Lung (tissue), 12 donors: ENCODE data around the gene PRDM16. TPM values are rescaled to one million over a fixed set of nuclear protein-coding genes. Genes with fewer than 3 reads are reported as not detected.
A peak's percentile ranks its signal among the peaks of the same experiment; 100 is the strongest.

Experiments used
- ATAC-seq: fragments of 200-7000 bp; cut with Tn5 transposase; one replicate; pipeline ENCODE4 v1.9.1; 2020; ENCODE audit warnings: moderate number of reproducible peaks; ENCODE audit not compliant: insufficient read depth, low FRiP score
- DNase-seq, 3 donors: peaks; one replicate each; pipeline ENCODE4 v3.0.0-alpha.2; 2013 to 2017
- H3K27ac ChIP-seq, 2 donors: one replicate each; pipeline ENCODE4 v1.5.1; 2013; ENCODE audit warnings: mild to moderate bottlenecking in 2 of 2, moderate library complexity in 2 of 2, control low read depth in 1 of 2, inconsistent platforms in 1 of 2, low read depth in 1 of 2, low read length in 1 of 2
- H3K27me3 ChIP-seq, 3 donors: one replicate each; pipeline ENCODE4 v1.5.1; 2013; ENCODE audit warnings: low read length in 2 of 3; ENCODE audit not compliant: control insufficient read depth in 3 of 3, insufficient read depth in 3 of 3
- H3K36me3 ChIP-seq, 4 donors: one replicate each; pipeline ENCODE4 v1.5.1; 2013; ENCODE audit warnings: low read length in 4 of 4, mild to moderate bottlenecking in 1 of 4, moderate library complexity in 1 of 4; ENCODE audit not compliant: control insufficient read depth in 4 of 4, insufficient read depth in 4 of 4
- H3K4me1 ChIP-seq, 5 donors: one replicate each; pipeline ENCODE4 v1.5.1; 2013; ENCODE audit warnings: low read length in 5 of 5, mild to moderate bottlenecking in 2 of 5, moderate library complexity in 1 of 5; ENCODE audit not compliant: control insufficient read depth in 5 of 5, insufficient read depth in 5 of 5
- H3K4me3 ChIP-seq: one replicate; pipeline ENCODE4 v1.5.1; 2013; ENCODE audit warnings: mild to moderate bottlenecking, control low read depth, moderate library complexity
- H3K9ac ChIP-seq, 2 donors: one replicate each; pipeline ENCODE4 v1.5.1; 2013; ENCODE audit warnings: low read length in 2 of 2, control low read depth in 1 of 2; ENCODE audit not compliant: insufficient read depth in 1 of 2
- H3K9me3 ChIP-seq, 4 donors: one replicate each; pipeline ENCODE4 v1.5.1; 2013; ENCODE audit warnings: low read length in 3 of 4, mild to moderate bottlenecking in 1 of 4, moderate library complexity in 1 of 4; ENCODE audit not compliant: control insufficient read depth in 4 of 4, insufficient read depth in 3 of 4
- WGBS, 2 donors: extraction: QIAGEN DNeasy Blood & Tissue Kit; methylation state at CpG; one replicate each; pipeline ENCODE4 v1.1.7; 2013; 5-methylcytosine and 5-hydroxymethylcytosine counted together
- polyA plus RNA-seq, 2 donors: library from polyadenylated mRNA; stranded (reverse); fragments of 200-250 nt; gene quantifications; one replicate each; pipeline ENCODE4 v1.2.1, GENCODE V29; 2013
- total RNA-seq, 2 donors: library from RNA; depleted of rRNA in 1 of 2; stranded (reverse); fragments of >200 nt in 1 of 2; gene quantifications; one replicate each; pipeline ENCODE4 v1.2.1, GENCODE V29; 2014 to 2021
- TF ChIP-seq, protein P1 (sequence below): IDR thresholded peaks from 2 replicates; pipeline ENCODE4 v1.5.1; 2012; ENCODE audit warnings: mild to moderate bottlenecking; ENCODE audit errors: control extremely low read depth, extremely low read depth
- donor health status: control.
- donor health status: control.
- donor health status: Bipolar disorder and iron deficiency.
- donor health status: healthy.
- donor health status: DM: yes; HTN: yes; CAD: no.

The PRDM16 gene
- total and polyA plus RNA-seq, 4 donors = 2.4 to 36.5 (median 13.1) TPM

DNA sequence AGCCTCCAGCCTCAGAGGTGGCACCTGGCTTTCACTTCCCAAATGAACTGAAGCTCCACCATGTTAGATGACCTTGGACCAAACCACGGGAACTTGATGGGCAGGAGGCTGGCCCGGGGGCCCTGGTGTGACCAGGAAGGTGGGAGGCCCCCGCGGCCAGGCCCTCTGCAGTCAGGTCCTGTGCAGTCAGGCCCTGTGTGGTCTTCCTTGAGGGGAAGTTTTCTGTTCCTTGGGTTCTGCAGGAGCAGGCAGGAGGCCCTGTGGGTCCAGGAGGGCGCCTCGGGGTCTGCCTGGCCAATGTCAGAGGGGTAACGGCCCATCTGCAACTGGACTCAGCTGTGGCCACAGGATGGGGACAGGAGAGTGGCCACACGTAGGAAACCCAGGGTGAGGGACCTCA is 13.0 kb downstream of the PRDM16 start:
- 86 to 88% methylated on average over 8 of the region's 8 CpGs for WGBS, 2 donors
- DNase-seq (no peak), ATAC-seq (no peak)
- no peak overlapping the region for H3K27ac ChIP-seq
- no peak overlapping the region for H3K4me3 ChIP-seq
- no peaks in the 10 kb centered on the region for H3K9me3 ChIP-seq
- no peaks in the 10 kb centered on the region for H3K36me3 ChIP-seq
- no peak overlapping the region for H3K9ac ChIP-seq
- TF ChIP-seq, protein P1, sequence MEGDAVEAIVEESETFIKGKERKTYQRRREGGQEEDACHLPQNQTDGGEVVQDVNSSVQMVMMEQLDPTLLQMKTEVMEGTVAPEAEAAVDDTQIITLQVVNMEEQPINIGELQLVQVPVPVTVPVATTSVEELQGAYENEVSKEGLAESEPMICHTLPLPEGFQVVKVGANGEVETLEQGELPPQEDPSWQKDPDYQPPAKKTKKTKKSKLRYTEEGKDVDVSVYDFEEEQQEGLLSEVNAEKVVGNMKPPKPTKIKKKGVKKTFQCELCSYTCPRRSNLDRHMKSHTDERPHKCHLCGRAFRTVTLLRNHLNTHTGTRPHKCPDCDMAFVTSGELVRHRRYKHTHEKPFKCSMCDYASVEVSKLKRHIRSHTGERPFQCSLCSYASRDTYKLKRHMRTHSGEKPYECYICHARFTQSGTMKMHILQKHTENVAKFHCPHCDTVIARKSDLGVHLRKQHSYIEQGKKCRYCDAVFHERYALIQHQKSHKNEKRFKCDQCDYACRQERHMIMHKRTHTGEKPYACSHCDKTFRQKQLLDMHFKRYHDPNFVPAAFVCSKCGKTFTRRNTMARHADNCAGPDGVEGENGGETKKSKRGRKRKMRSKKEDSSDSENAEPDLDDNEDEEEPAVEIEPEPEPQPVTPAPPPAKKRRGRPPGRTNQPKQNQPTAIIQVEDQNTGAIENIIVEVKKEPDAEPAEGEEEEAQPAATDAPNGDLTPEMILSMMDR = no peak
- H3K4me1 ChIP-seq = peaks cover 0 to 16% (median 4%) of the 10 kb centered on the region in 5 donors
- H3K27me3 ChIP-seq = peaks cover 0 to 23% (median 19%) of the 10 kb centered on the region in 3 donors

DNA sequence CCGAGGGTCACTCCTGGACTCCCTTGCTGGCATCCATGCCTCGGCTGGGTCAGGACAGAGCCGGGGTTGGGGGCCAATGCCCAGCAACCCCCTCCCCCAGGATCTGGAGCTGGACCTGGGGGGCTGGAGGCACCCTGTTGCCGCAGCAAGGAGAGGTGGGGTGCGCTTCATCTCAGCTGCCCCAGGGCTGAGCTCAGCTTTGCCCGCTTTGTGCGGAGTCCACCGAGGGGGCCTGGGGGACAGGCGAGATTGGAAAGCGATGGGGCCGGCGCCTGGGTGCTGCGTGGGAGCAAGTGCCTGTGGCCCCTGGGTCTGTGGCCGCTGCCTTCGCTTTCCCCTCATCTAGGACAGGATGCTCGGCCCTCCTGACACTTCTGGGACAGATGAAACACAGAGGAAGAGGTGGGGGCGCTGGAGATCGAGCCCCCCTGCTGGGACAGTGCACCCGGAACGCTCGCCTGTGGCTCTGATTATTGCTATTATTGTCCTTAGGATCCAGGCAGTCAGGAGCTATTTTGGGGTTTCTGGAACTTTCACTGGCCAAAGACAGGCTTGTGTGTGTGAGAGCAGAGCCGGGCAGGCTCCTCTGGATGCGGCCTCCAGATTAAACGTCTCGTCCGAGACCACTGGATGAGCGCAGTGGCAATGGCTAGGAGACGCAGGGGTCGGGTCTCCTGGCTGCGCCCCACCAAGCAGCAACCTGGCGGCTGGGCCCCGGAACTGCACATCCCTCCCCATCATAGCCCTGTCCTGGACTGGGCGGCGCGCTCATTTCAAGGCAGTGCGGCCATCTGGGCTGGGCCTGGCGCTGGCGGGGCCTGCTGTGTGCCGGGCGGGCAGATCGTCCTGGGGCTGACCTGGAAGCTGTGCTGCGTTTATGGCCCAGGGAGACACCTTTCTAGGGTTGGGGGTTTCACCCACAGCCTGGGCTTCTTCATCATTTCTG is 13.8 kb downstream of the PRDM16 start:
- no peaks in the 10 kb centered on the region for H3K36me3 ChIP-seq
- H3K27ac ChIP-seq = peak overlapping the region in 1 of 2 donors; percentile 27
- TF ChIP-seq, protein P1 = no peak
- ATAC-seq = no peak
- no peaks in the 10 kb centered on the region for H3K9me3 ChIP-seq
- no peak overlapping the region for H3K9ac ChIP-seq
- no peak for DNase-seq
- peaks cover 0 to 16% (median 4%) of the 10 kb centered on the region in 5 donors for H3K4me1 ChIP-seq
- H3K27me3 ChIP-seq = peaks cover 0 to 25% (median 12%) of the 10 kb centered on the region in 3 donors
- WGBS, 2 donors = 92 to 93% methylated on average over 42 of the region's 42 CpGs
- H3K4me3 ChIP-seq = no peak overlapping the region

DNA sequence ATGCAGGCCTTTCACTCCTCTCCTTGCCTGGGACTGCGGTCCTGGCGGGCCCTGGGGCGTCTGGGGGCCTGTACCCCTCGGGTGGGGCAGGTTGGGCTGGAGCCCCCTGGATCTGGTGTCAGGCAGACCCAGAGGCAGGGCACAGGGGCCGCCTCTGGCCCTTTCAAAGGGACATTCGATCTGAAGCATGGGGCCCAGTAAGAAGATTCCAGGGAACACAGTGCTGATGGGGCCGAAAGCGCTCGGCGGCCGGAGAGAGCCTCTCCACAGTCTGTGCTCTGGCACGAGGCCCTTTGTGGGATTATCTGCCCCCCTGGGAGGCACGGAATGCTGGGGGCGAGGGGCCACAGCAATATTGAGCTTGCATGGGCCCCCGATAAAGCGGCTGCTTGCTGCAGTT is 15.2 kb downstream of the PRDM16 start:
- H3K9me3 ChIP-seq = no peaks in the 10 kb centered on the region
- no peaks in the 10 kb centered on the region for H3K36me3 ChIP-seq
- no peak overlapping the region for H3K4me3 ChIP-seq
- ATAC-seq (no peak), DNase-seq (no peak)
- H3K4me1 ChIP-seq = peaks cover 0 to 15% (median 4%) of the 10 kb centered on the region in 5 donors
- peaks cover 0 to 15% (median 5%) of the 10 kb centered on the region in 3 donors for H3K27me3 ChIP-seq
- no peak overlapping the region for H3K27ac ChIP-seq
- no peak overlapping the region for H3K9ac ChIP-seq
- TF ChIP-seq, protein P1 = no peak
- WGBS, 2 donors = 80 to 89% methylated on average over 16 of the region's 16 CpGs
